NCI-H1694 (cell line): ENCODE results near the gene GGT1.
"Not testable (repeated sequence)": the region's sequence is repeated elsewhere in the genome, so short reads cannot be mapped to it uniquely, and the experiment has no call there.

Experiments used
- DNase-seq: peaks from one replicate; lab custom pipeline; 2025; lab: John Stamatoyannopoulos, UW

GGT1 gene

GRCh38 chr22:24602847-24603769 is at the start of gene GGT1:
GGT1 (plus strand) TSS chr22:24603193; CDS start chr22:24611082, 7,889 bp downstream.
- not testable (repeated sequence) for DNase-seq

- DNase-seq: no peak
These were observed 49.2 kb upstream of the GGT1 start for GRCh38 chr22:24553597-24554312.

GRCh38 chr22:24554313-24555164 is 48.5 kb upstream of the GGT1 start, which contains the start of gene GUCD1:
GUCD1 (minus strand) TSS chr22:24555138; CDS start chr22:24554991, 147 bp downstream.
- DNase-seq: no peak

- DNase-seq: peak; percentile 95
These were observed 47.6 kb upstream of the GGT1 start, which contains the start of gene SNRPD3 for GRCh38 chr22:24555165-24556039. SNRPD3 (plus strand) TSS chr22:24555999; CDS start chr22:24557675, 1,676 bp downstream.

GRCh38 chr22:24559471-24559870 is 43.5 kb upstream of the GGT1 start:
- DNase-seq: no peak

- DNase-seq: no peak
These were observed 39.7 kb upstream of the GGT1 start for GRCh38 chr22:24563246-24563645.

GRCh38 chr22:24564376-24565058 is 38.5 kb upstream of the GGT1 start:
- no peak for DNase-seq

- no peak for DNase-seq
These were observed 37.9 kb upstream of the GGT1 start for GRCh38 chr22:24565077-24565476.

GRCh38 chr22:24566899-24567511 is 36.0 kb upstream of the GGT1 start:
- no peak for DNase-seq

GRCh38 chr22:24567668-24568067 is 35.3 kb upstream of the GGT1 start:
- DNase-seq: no peak

- DNase-seq: no peak
These were observed 31.7 kb upstream of the GGT1 start for GRCh38 chr22:24571266-24571665.

GRCh38 chr22:24576778-24577177 is 26.2 kb upstream of the GGT1 start:
- no peak for DNase-seq

- DNase-seq: no peak
These were observed 24.4 kb upstream of the GGT1 start for GRCh38 chr22:24578355-24579257.

GRCh38 chr22:24579258-24579601 is 23.8 kb upstream of the GGT1 start:
- no peak for DNase-seq

GRCh38 chr22:24580276-24580675 is 22.7 kb upstream of the GGT1 start:
- DNase-seq: no peak

- DNase-seq: no peak
These were observed 20.8 kb upstream of the GGT1 start for GRCh38 chr22:24582056-24582814.

GRCh38 chr22:24583221-24584165 is 19.5 kb upstream of the GGT1 start:
- peak; percentile 6 for DNase-seq
